KG1 (cell line): ENCODE data around the gene XPC.

Experiments
- DNase-seq: peaks from one replicate; lab custom pipeline; 2025; lab: John Stamatoyannopoulos, UW

Gene XPC

GRCh38 chr3:14170531-14171159 is 7.8 kb downstream of the XPC start:
- no peak for DNase-seq

GRCh38 chr3:14169871-14170270 is 8.5 kb downstream of the XPC start:
- DNase-seq, result no peak

- DNase-seq, result no peak
Observed at GRCh38 chr3:14169435-14169834, 9.0 kb downstream of the XPC start.

GRCh38 chr3:14166877-14167603 is 11.4 kb downstream of the XPC start:
- no peak for DNase-seq

- DNase-seq, result no peak
Observed at GRCh38 chr3:14162178-14162577, 16.2 kb downstream of the XPC start.

- no peak for DNase-seq
Observed at GRCh38 chr3:14161282-14161681, 17.1 kb downstream of the XPC start.

- no peak for DNase-seq
Observed at GRCh38 chr3:14159426-14159825, 19.0 kb downstream of the XPC start.

- no peak for DNase-seq
Observed at GRCh38 chr3:14158370-14158769, 20.0 kb downstream of the XPC start.

GRCh38 chr3:14157951-14158350 is 20.4 kb downstream of the XPC start:
- no peak for DNase-seq

GRCh38 chr3:14156843-14157561 is 21.4 kb downstream of the XPC start:
- DNase-seq, result no peak

GRCh38 chr3:14156201-14156600 is 22.2 kb downstream of the XPC start:
- no peak for DNase-seq

GRCh38 chr3:14154895-14155440 is 23.4 kb downstream of the XPC start:
- no peak for DNase-seq

GRCh38 chr3:14154276-14154675 is 24.1 kb downstream of the XPC start:
- no peak for DNase-seq

GRCh38 chr3:14153663-14154062 is 24.7 kb downstream of the XPC start:
- DNase-seq, result no peak

- no peak for DNase-seq
Observed at GRCh38 chr3:14152963-14153355, 25.4 kb downstream of the XPC start.

- DNase-seq, result no peak
Observed at GRCh38 chr3:14152233-14152962, 26.0 kb downstream of the XPC start.

- DNase-seq, result no peak
Observed at GRCh38 chr3:14151471-14152083, 26.8 kb downstream of the XPC start.

- no peak for DNase-seq
Observed at GRCh38 chr3:14150491-14151230, 27.7 kb downstream of the XPC start.

- no peak for DNase-seq
Observed at GRCh38 chr3:14150078-14150477, 28.3 kb downstream of the XPC start.

- DNase-seq, result no peak
Observed at GRCh38 chr3:14148041-14148985, 30.1 kb downstream of the XPC start.
